ENCODE results near the gene AP2S1. TPM values are rescaled to one million over a fixed set of nuclear protein-coding genes. Genes with fewer than 3 reads are reported as not detected.

Gene AP2S1
- 101 TPM for total RNA-seq
- long read RNA-seq, transcript AP2S1-201 (5 exons, 935 nt) = major isoform, 39 of 47 reads
- long read RNA-seq, partial matches to known transcripts = 0 of 47 reads
- long read RNA-seq, other reads (novel, unspliced or antisense) = 2 of 47 reads

GRCh38 chr19:46850228-46851203 lies at the start of gene AP2S1:
Gene AP2S1, minus strand, starts transcription at chr19:46850846. Its CDS starts 80 bp downstream, at chr19:46850766.
- Histone ChIP-seq H3K36me3 (peaks cover 5% of the 10 kb centered on the region), H3K27ac (peak within 1 kb of the TSS; percentile 84), H3K27me3 (no peaks in the 10 kb centered on the region), H3K4me1 (peaks cover 7% of the 10 kb centered on the region), H3K4me3 (peak within 1 kb of the TSS; percentile 77), H3K9me3 (no peaks in the 10 kb centered on the region)
- intact Hi-C loops (cut with DNase I) = no loop called here
- DNase-seq (peak; percentile 95), ATAC-seq (peak; percentile 95)
- no peak for TF ChIP-seq CTCF (IDR thresholded peaks at IDR 0.05)

GRCh38 chr19:46900341-46900740 lies 49.7 kb upstream of the AP2S1 start:
- no peak for TF ChIP-seq CTCF (IDR thresholded peaks at IDR 0.05)
- H3K36me3 ChIP-seq = no peaks in the 10 kb centered on the region
- no peaks in the 10 kb centered on the region for H3K27me3 ChIP-seq
- H3K4me3 ChIP-seq = no peak overlapping the region
- no peak for ATAC-seq
- intact Hi-C loops (cut with DNase I) = no loop called here
- H3K9me3 ChIP-seq = no peaks in the 10 kb centered on the region
- H3K4me1 ChIP-seq = peaks cover 31% of the 10 kb centered on the region
- no peak overlapping the region for H3K27ac ChIP-seq
- no peak for DNase-seq

- H3K27me3 ChIP-seq = no peaks in the 10 kb centered on the region
- no peaks in the 10 kb centered on the region for H3K9me3 ChIP-seq
- ATAC-seq = no peak
- no peak for DNase-seq
- intact Hi-C loops (cut with DNase I) = no loop called here
- H3K36me3 ChIP-seq = no peaks in the 10 kb centered on the region
- peaks cover 21% of the 10 kb centered on the region for H3K4me1 ChIP-seq
- H3K4me3 ChIP-seq = no peak overlapping the region
- no peak for TF ChIP-seq CTCF (IDR thresholded peaks at IDR 0.05)
- no peak overlapping the region for H3K27ac ChIP-seq
Measured at GRCh38 chr19:46898731-46899130, 48.1 kb upstream of the AP2S1 start.

- Histone ChIP-seq H3K4me1 (peaks cover 11% of the 10 kb centered on the region), H3K9me3 (no peaks in the 10 kb centered on the region), H3K36me3 (no peaks in the 10 kb centered on the region), H3K27me3 (no peaks in the 10 kb centered on the region), H3K27ac (no peak overlapping the region), H3K4me3 (no peak overlapping the region)
- ATAC-seq = peak; percentile 83
- no peak for TF ChIP-seq CTCF (IDR thresholded peaks at IDR 0.05)
- intact Hi-C loops (cut with DNase I) = no loop called here
- DNase-seq = peak; percentile 82
Measured at GRCh38 chr19:46896076-46896794, 45.6 kb upstream of the AP2S1 start.

- intact Hi-C loops (cut with DNase I) = no loop called here
- Histone ChIP-seq H3K9me3 (no peaks in the 10 kb centered on the region), H3K36me3 (no peaks in the 10 kb centered on the region), H3K27ac (no peak overlapping the region), H3K4me3 (no peak overlapping the region), H3K27me3 (no peaks in the 10 kb centered on the region), H3K4me1 (peaks cover 4% of the 10 kb centered on the region)
- no peak for DNase-seq
- TF ChIP-seq CTCF (IDR thresholded peaks at IDR 0.05) = no peak
- ATAC-seq = no peak
Measured at GRCh38 chr19:46892252-46893179, 41.9 kb upstream of the AP2S1 start.

All from upper lobe of right lung (tissue), 1 donor.